Left hindlimb (tissue), 1 donor: Measurements from ENCODE around the gene TRIM49.
"Not testable (repeated sequence)": the region's sequence is repeated elsewhere in the genome, so short reads cannot be mapped to it uniquely, and the experiment has no call there.

Source experiments
- DNase-seq: peaks from one replicate; pipeline ENCODE4 v3.0.0-alpha.2; 2018

The TRIM49 gene

GRCh38 chr11:89808475-89808874 is at the start of gene TRIM49:
TRIM49 (minus strand) TSS chr11:89808575; CDS start chr11:89804469, 4,106 bp downstream.
- not testable (repeated sequence) for DNase-seq

- DNase-seq = not testable (repeated sequence)
Observed at GRCh38 chr11:89826694-89827093, 18.3 kb upstream of the TRIM49 start.

GRCh38 chr11:89820008-89820407 is 11.6 kb upstream of the TRIM49 start:
- not testable (repeated sequence) for DNase-seq

- DNase-seq = peak; percentile 16
Observed at GRCh38 chr11:89813535-89813934, 5.2 kb upstream of the TRIM49 start.

GRCh38 chr11:89787506-89788063 is 20.8 kb downstream of the TRIM49 start:
- not testable (repeated sequence) for DNase-seq

GRCh38 chr11:89785726-89786125 is 22.6 kb downstream of the TRIM49 start:
- DNase-seq = not testable (repeated sequence)

GRCh38 chr11:89750822-89751221 is 57.6 kb downstream of the TRIM49 start:
- not testable (repeated sequence) for DNase-seq
